ENCODE results near the gene KIF5C.

- TF ChIP-seq CTCF (IDR thresholded peaks at IDR 0.05) (no peak), POLR2AphosphoS5 (IDR thresholded peaks at IDR 0.05; ENCODE audit: insufficient read depth in 1 of 2, low read depth in 1 of 2) (no peak), POLR2A (IDR thresholded peaks at IDR 0.05) (no peak)
These were observed 25.4 kb downstream of the KIF5C start for GRCh38 chr2:148900350-148900837.
